ENCODE data around the gene LRIG3. TPM values are rescaled to one million over a fixed set of nuclear protein-coding genes. Genes with fewer than 3 reads are reported as not detected.

The LRIG3 gene
- total RNA-seq, 4 donors from 2014 or later: 60.3 to 120 (median 78.3) TPM

- H3K36me3 ChIP-seq: no peaks in the 10 kb centered on the region
- H3K4me3 ChIP-seq: no peak overlapping the region
- no peak for DNase-seq (ENCODE audit: low spot score in 2 of 2)
- TF ChIP-seq, protein P1, sequence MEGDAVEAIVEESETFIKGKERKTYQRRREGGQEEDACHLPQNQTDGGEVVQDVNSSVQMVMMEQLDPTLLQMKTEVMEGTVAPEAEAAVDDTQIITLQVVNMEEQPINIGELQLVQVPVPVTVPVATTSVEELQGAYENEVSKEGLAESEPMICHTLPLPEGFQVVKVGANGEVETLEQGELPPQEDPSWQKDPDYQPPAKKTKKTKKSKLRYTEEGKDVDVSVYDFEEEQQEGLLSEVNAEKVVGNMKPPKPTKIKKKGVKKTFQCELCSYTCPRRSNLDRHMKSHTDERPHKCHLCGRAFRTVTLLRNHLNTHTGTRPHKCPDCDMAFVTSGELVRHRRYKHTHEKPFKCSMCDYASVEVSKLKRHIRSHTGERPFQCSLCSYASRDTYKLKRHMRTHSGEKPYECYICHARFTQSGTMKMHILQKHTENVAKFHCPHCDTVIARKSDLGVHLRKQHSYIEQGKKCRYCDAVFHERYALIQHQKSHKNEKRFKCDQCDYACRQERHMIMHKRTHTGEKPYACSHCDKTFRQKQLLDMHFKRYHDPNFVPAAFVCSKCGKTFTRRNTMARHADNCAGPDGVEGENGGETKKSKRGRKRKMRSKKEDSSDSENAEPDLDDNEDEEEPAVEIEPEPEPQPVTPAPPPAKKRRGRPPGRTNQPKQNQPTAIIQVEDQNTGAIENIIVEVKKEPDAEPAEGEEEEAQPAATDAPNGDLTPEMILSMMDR (IDR thresholded peaks at IDR 0.05): no peak
- TF ChIP-seq POLR2A (IDR thresholded peaks at IDR 0.05) (no peak), EP300 (IDR thresholded peaks at IDR 0.05) (no peak)
- peaks cover 0 to 8% (median 0%) of the 10 kb centered on the region in 4 donors for H3K4me1 ChIP-seq
- no peaks in the 10 kb centered on the region for H3K9me3 ChIP-seq
- WGBS, 2 donors: 51 to 69% methylated on average over 3 of the region's 3 CpGs
- no peaks in the 10 kb centered on the region for H3K27me3 ChIP-seq
- no peak overlapping the region for H3K27ac ChIP-seq
Measured at GRCh38 chr12:58850826-58851225, 69.5 kb downstream of the LRIG3 start.

DNA sequence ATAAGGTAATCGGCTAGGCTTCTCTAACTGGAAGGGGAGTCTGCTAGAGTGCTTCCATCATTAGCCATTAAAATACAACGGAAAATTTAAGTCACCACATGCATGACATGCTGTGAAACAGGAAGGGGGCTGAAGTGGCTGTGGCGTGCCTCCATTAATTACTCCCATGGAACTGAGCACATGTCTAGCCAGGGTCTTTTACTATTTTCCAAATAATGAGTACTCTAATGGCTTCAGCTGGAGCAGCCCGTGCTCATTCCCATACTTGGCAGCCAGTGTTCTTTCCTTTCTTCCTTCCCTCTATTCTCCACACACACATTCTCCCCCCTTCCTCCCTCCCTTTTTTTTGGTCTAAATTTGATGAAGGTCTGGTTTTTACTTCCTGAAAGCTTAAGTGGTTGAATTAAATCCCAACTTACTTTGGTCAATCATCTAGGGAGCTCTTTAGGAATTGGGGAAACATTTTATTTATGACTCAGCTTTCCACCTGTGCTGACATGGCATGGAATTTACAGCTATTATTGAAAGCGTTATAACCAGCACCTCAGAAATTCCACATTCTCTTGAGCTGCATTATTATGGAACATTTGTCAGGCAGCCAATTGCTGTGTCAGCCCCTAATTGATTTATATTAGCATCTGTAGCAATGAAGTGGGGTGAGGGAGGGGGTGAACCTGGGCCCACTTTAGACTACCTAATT lies 72.3 kb downstream of the LRIG3 start:
- Histone ChIP-seq H3K27me3 (no peaks in the 10 kb centered on the region), H3K36me3 (no peaks in the 10 kb centered on the region), H3K4me1 (peaks cover 0 to 8% (median 0%) of the 10 kb centered on the region in 4 donors), H3K9me3 (no peaks in the 10 kb centered on the region), H3K27ac (no peak overlapping the region), H3K4me3 (no peak overlapping the region)
- WGBS, 2 donors: 33 to 36% methylated on average over 5 of the region's 5 CpGs
- TF ChIP-seq EP300 (IDR thresholded peaks at IDR 0.05): no peak
- TF ChIP-seq POLR2A (IDR thresholded peaks at IDR 0.05): no peak
- TF ChIP-seq, protein P1 (IDR thresholded peaks at IDR 0.05): no peak
- no peak for DNase-seq (ENCODE audit: low spot score in 2 of 2)

GRCh38 chr12:58844161-58844560 lies 76.1 kb downstream of the LRIG3 start:
- TF ChIP-seq POLR2A (IDR thresholded peaks at IDR 0.05): no peak
- no peak for TF ChIP-seq EP300 (IDR thresholded peaks at IDR 0.05)
- TF ChIP-seq, protein P1 (IDR thresholded peaks at IDR 0.05): no peak
- 93 to 95% methylated on average over 4 of the region's 4 CpGs for WGBS, 2 donors
- H3K27ac ChIP-seq: no peak overlapping the region
- no peak for DNase-seq (ENCODE audit: low spot score in 2 of 2)
- H3K27me3 ChIP-seq: no peaks in the 10 kb centered on the region
- H3K9me3 ChIP-seq: peaks cover 0 to 10% (median 0%) of the 10 kb centered on the region in 4 donors
- peaks cover 0 to 8% (median 0%) of the 10 kb centered on the region in 4 donors for H3K4me1 ChIP-seq
- H3K36me3 ChIP-seq: no peaks in the 10 kb centered on the region
- no peak overlapping the region for H3K4me3 ChIP-seq

DNA sequence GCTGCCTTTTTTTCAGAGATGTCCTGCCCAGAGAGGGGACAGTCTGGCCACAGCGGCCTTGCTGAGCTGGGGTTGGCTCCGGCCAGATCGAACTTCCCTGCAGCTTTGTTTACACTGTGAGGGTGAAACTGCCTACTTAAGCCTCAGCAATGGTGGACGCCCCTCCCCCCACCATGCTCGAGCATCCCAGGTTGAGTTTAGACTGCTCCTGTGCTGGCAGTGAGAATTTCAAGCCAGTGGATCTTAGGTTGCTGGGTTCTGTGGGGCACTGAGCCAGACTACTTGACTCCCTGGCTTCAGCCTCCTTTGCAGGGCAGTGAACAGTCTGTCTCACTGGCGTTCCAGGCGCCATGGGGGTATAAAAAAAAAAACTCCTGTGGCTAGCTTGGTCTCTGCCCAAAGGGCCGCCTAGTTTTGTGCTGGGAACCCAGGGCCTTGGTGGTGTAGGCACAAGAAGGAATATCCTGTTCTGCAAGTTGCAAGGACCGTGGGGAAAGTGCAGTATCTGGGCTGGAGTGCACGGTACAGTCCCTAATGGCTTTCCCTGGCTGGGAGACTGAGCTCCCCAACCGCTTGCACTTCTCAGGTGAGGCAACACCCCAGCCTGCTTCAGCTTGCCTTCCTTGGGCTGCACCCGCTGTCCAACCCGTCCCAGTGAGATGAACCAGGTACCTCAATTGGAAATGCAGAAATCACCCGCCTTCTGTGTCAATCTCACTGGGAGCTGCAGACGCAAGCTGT lies 79.1 kb downstream of the LRIG3 start:
- no peak for DNase-seq (ENCODE audit: low spot score in 2 of 2)
- WGBS, 2 donors: 79 to 86% methylated on average over 13 to 15 of the region's 15 CpGs
- Histone ChIP-seq H3K27ac (no peak overlapping the region), H3K4me3 (no peak overlapping the region), H3K4me1 (no peaks in the 10 kb centered on the region), H3K9me3 (peaks cover 0 to 19% (median 0%) of the 10 kb centered on the region in 4 donors), H3K27me3 (no peaks in the 10 kb centered on the region), H3K36me3 (no peaks in the 10 kb centered on the region)
- TF ChIP-seq, protein P1 (IDR thresholded peaks at IDR 0.05): no peak
- TF ChIP-seq POLR2A (IDR thresholded peaks at IDR 0.05): no peak
- TF ChIP-seq EP300 (IDR thresholded peaks at IDR 0.05): no peak

GRCh38 chr12:58833853-58834252 lies 86.5 kb downstream of the LRIG3 start:
- H3K9me3 ChIP-seq: peaks cover 0 to 8% (median 0%) of the 10 kb centered on the region in 4 donors
- WGBS, 2 donors: 22 to 28% methylated on average over 3 of the region's 3 CpGs
- no peaks in the 10 kb centered on the region for H3K36me3 ChIP-seq

More at GRCh38 chr12:58833853-58834252, 86.5 kb downstream of the LRIG3 start:
- H3K27ac ChIP-seq: no peak overlapping the region
- H3K4me1 ChIP-seq: no peaks in the 10 kb centered on the region
- no peaks in the 10 kb centered on the region for H3K27me3 ChIP-seq
- no peak for DNase-seq (ENCODE audit: low spot score in 2 of 2)
- H3K4me3 ChIP-seq: no peak overlapping the region
- TF ChIP-seq, protein P1 (IDR thresholded peaks at IDR 0.05): peak in 1 of 5 experiments; percentile 18
- TF ChIP-seq EP300 (IDR thresholded peaks at IDR 0.05): no peak
